ENCODE results near the gene PRKRIP1.

The PRKRIP1 gene

GRCh38 chr7:102456327-102456726 is 60.2 kb downstream of the PRKRIP1 start:
- Mint-ChIP-seq H3K4me3 (no peak overlapping the region), H3K9me3 (no peaks in the 10 kb centered on the region), H3K36me3 (peaks cover 1% of the 10 kb centered on the region), H3K4me1 (peaks cover 4% of the 10 kb centered on the region), H3K27me3 (no peaks in the 10 kb centered on the region), H3K27ac (no peak overlapping the region)

GRCh38 chr7:102457352-102457924 is 61.3 kb downstream of the PRKRIP1 start:
- Mint-ChIP-seq H3K4me3 (no peak overlapping the region), H3K4me1 (peaks cover 9% of the 10 kb centered on the region), H3K9me3 (no peaks in the 10 kb centered on the region), H3K36me3 (peaks cover 1% of the 10 kb centered on the region), H3K27ac (no peak overlapping the region), H3K27me3 (no peaks in the 10 kb centered on the region)

- no peak overlapping the region for H3K27ac Mint-ChIP-seq
- H3K36me3 Mint-ChIP-seq, result peaks cover 1% of the 10 kb centered on the region
- peaks cover 22% of the 10 kb centered on the region for H3K4me1 Mint-ChIP-seq
- H3K9me3 Mint-ChIP-seq, result no peaks in the 10 kb centered on the region
- H3K27me3 Mint-ChIP-seq, result no peaks in the 10 kb centered on the region
- H3K4me3 Mint-ChIP-seq, result no peak overlapping the region
Observed at GRCh38 chr7:102459221-102459844, 63.2 kb downstream of the PRKRIP1 start.

GRCh38 chr7:102460467-102460866 is 64.3 kb downstream of the PRKRIP1 start:
- Mint-ChIP-seq H3K9me3 (no peaks in the 10 kb centered on the region), H3K27ac (peak overlapping the region; percentile 35), H3K4me3 (no peak overlapping the region), H3K4me1 (peaks cover 22% of the 10 kb centered on the region), H3K27me3 (no peaks in the 10 kb centered on the region), H3K36me3 (peaks cover 1% of the 10 kb centered on the region)

- Mint-ChIP-seq H3K4me1 (peaks cover 32% of the 10 kb centered on the region), H3K9me3 (no peaks in the 10 kb centered on the region), H3K27me3 (no peaks in the 10 kb centered on the region), H3K4me3 (peak overlapping the region; percentile 92), H3K27ac (peak overlapping the region; percentile 90), H3K36me3 (peaks cover 3% of the 10 kb centered on the region)
Observed at GRCh38 chr7:102463841-102464576, 67.8 kb downstream of the PRKRIP1 start.

GRCh38 chr7:102464577-102465280 is 68.6 kb downstream of the PRKRIP1 start, which contains the start of the genes ALKBH4 and LRWD1:
ALKBH4 (minus strand) TSS chr7:102464863; CDS start chr7:102464836, 27 bp downstream.
LRWD1 (plus strand) TSS chr7:102464984; CDS start chr7:102465081, 97 bp downstream.
- Mint-ChIP-seq H3K4me1 (peaks cover 32% of the 10 kb centered on the region), H3K27me3 (no peaks in the 10 kb centered on the region), H3K27ac (peak within 1 kb of the TSS; percentile 90), H3K9me3 (no peaks in the 10 kb centered on the region), H3K4me3 (peak within 1 kb of the TSS; percentile 92), H3K36me3 (peaks cover 3% of the 10 kb centered on the region)

- Mint-ChIP-seq H3K36me3 (peaks cover 3% of the 10 kb centered on the region), H3K27me3 (no peaks in the 10 kb centered on the region), H3K27ac (no peak overlapping the region), H3K9me3 (no peaks in the 10 kb centered on the region), H3K4me3 (peak overlapping the region; percentile 92), H3K4me1 (peaks cover 28% of the 10 kb centered on the region)
Observed at GRCh38 chr7:102466097-102466496, 69.9 kb downstream of the PRKRIP1 start.

- H3K4me1 Mint-ChIP-seq, result peaks cover 19% of the 10 kb centered on the region
- no peak overlapping the region for H3K4me3 Mint-ChIP-seq
- no peak overlapping the region for H3K27ac Mint-ChIP-seq
- no peaks in the 10 kb centered on the region for H3K27me3 Mint-ChIP-seq
- peaks cover 6% of the 10 kb centered on the region for H3K36me3 Mint-ChIP-seq
- H3K9me3 Mint-ChIP-seq, result no peaks in the 10 kb centered on the region
Observed at GRCh38 chr7:102467581-102468477, 71.7 kb downstream of the PRKRIP1 start.

- Mint-ChIP-seq H3K4me3 (no peak overlapping the region), H3K36me3 (peaks cover 6% of the 10 kb centered on the region), H3K27me3 (no peaks in the 10 kb centered on the region), H3K4me1 (peaks cover 15% of the 10 kb centered on the region), H3K9me3 (no peaks in the 10 kb centered on the region), H3K27ac (no peak overlapping the region)
Observed at GRCh38 chr7:102468478-102469350, 72.6 kb downstream of the PRKRIP1 start.

- Mint-ChIP-seq H3K4me1 (peaks cover 10% of the 10 kb centered on the region), H3K27ac (no peak overlapping the region), H3K27me3 (no peaks in the 10 kb centered on the region), H3K4me3 (no peak overlapping the region), H3K9me3 (no peaks in the 10 kb centered on the region), H3K36me3 (peaks cover 6% of the 10 kb centered on the region)
Observed at GRCh38 chr7:102469351-102469971, 73.3 kb downstream of the PRKRIP1 start.

GRCh38 chr7:102469972-102470825 is 74.0 kb downstream of the PRKRIP1 start:
- H3K4me3 Mint-ChIP-seq, result no peak overlapping the region
- H3K9me3 Mint-ChIP-seq, result no peaks in the 10 kb centered on the region
- peaks cover 6% of the 10 kb centered on the region for H3K36me3 Mint-ChIP-seq
- no peaks in the 10 kb centered on the region for H3K27me3 Mint-ChIP-seq
- peaks cover 10% of the 10 kb centered on the region for H3K4me1 Mint-ChIP-seq
- peak overlapping the region; percentile 17 for H3K27ac Mint-ChIP-seq

- Mint-ChIP-seq H3K4me3 (no peak overlapping the region), H3K9me3 (no peaks in the 10 kb centered on the region), H3K4me1 (peaks cover 2% of the 10 kb centered on the region), H3K36me3 (peaks cover 4% of the 10 kb centered on the region), H3K27ac (peak overlapping the region; percentile 30), H3K27me3 (no peaks in the 10 kb centered on the region)
Observed at GRCh38 chr7:102471791-102472125, 75.6 kb downstream of the PRKRIP1 start.

Measured in activated naive CD4-positive, alpha-beta T cell treated with anti-CD3 and anti-CD28 coated beads, Interleukin-2, amount 50 U/mL, for 24 hours (primary cell).